ENCODE measurements around the gene GHRHR.

Gene GHRHR

GRCh38 chr7:30927040-30927439, 36.7 kb upstream of the GHRHR start:
- H2AFZ ChIP-seq (ENCODE audit: low read length), result no peak overlapping the region
- no peaks in the 10 kb centered on the region for H3K4me1 ChIP-seq (ENCODE audit: low read length)
- no peak overlapping the region for H3K9ac ChIP-seq (ENCODE audit: low read length)
- no peak overlapping the region for H3K27ac ChIP-seq (ENCODE audit: low read length)
- H3K36me3 ChIP-seq (replicated peaks; ENCODE audit: insufficient read depth, low read length), result no peaks in the 10 kb centered on the region
- H3K9me2 ChIP-seq (replicated peaks; ENCODE audit: insufficient read depth, low read length), result no peaks in the 10 kb centered on the region
- H3K79me2 ChIP-seq (ENCODE audit: low read length), result no peaks in the 10 kb centered on the region
- no peaks in the 10 kb centered on the region for H3K9me3 ChIP-seq (replicated peaks; ENCODE audit: insufficient read depth, low read length)
- no peaks in the 10 kb centered on the region for H3K27me3 ChIP-seq (replicated peaks; ENCODE audit: insufficient read depth, low read length)
- no peaks in the 10 kb centered on the region for H3F3A ChIP-seq (ENCODE audit: insufficient read depth, low read length)
- H4K20me1 ChIP-seq (ENCODE audit: insufficient read depth, low read length), result no peaks in the 10 kb centered on the region
- TF ChIP-seq EZH2phosphoT487 (IDR thresholded peaks at IDR 0.05; ENCODE audit: low read length) (no peak), EZH2 (optimal IDR thresholded peaks at IDR 0.05; ENCODE audit: low read depth, low read length) (no peak), CTCF (IDR thresholded peaks at IDR 0.05; ENCODE audit: low read length) (no peak)
- no peak overlapping the region for H3K4me2 ChIP-seq (ENCODE audit: low read depth, low read length)
- no peak for DNase-seq
- H3K4me3 ChIP-seq (ENCODE audit: low read length), result no peak overlapping the region

GRCh38 chr7:30927559-30927958, 36.2 kb upstream of the GHRHR start:
- Histone ChIP-seq H3K27ac (ENCODE audit: low read length) (no peak overlapping the region), H2AFZ (ENCODE audit: low read length) (no peak overlapping the region), H3K9me3 (replicated peaks; ENCODE audit: insufficient read depth, low read length) (no peaks in the 10 kb centered on the region), H3F3A (ENCODE audit: insufficient read depth, low read length) (no peaks in the 10 kb centered on the region), H3K4me3 (ENCODE audit: low read length) (no peak overlapping the region), H3K36me3 (replicated peaks; ENCODE audit: insufficient read depth, low read length) (no peaks in the 10 kb centered on the region), H3K4me1 (ENCODE audit: low read length) (no peaks in the 10 kb centered on the region), H3K79me2 (ENCODE audit: low read length) (no peaks in the 10 kb centered on the region), H3K4me2 (ENCODE audit: low read depth, low read length) (no peak overlapping the region), H3K27me3 (replicated peaks; ENCODE audit: insufficient read depth, low read length) (no peaks in the 10 kb centered on the region), H4K20me1 (ENCODE audit: insufficient read depth, low read length) (no peaks in the 10 kb centered on the region), H3K9me2 (replicated peaks; ENCODE audit: insufficient read depth, low read length) (no peaks in the 10 kb centered on the region), H3K9ac (ENCODE audit: low read length) (no peak overlapping the region)
- no peak for DNase-seq
- TF ChIP-seq EZH2phosphoT487 (IDR thresholded peaks at IDR 0.05; ENCODE audit: low read length) (no peak), CTCF (IDR thresholded peaks at IDR 0.05; ENCODE audit: low read length) (no peak), EZH2 (optimal IDR thresholded peaks at IDR 0.05; ENCODE audit: low read depth, low read length) (no peak)

DNA sequence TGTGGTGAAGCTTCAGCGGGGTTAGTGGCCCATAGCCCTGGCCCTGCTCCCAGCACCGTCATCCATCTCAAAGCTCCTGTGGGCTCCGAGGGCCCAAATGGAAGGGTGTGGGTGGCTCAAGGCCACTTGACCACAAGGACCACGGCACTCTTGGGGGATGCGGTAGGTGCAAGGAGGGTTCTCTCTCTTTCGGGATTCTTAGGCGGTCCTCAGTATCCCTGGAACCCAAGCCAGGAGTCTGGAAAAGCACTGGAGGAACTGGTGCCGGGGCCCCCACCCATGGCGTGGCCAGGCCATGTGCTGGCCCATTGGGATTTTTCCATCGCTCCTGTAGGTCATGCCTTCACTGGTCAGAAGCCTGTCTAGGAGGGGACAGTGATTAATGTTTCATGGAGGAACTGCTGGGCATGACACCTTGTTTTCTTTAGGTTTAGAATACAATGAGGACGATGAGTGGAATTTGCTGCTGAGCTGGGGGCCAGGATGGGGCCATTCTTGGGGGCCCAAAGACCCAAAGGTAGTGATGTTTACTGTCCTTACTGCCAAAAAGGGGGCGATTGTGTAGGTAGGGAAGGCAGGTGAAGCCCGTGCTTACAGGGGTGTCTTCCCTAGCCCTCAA, 35.4 kb upstream of the GHRHR start:
- no peak for TF ChIP-seq EZH2phosphoT487 (IDR thresholded peaks at IDR 0.05; ENCODE audit: low read length)
- TF ChIP-seq EZH2 (optimal IDR thresholded peaks at IDR 0.05; ENCODE audit: low read depth, low read length), result no peak
- no peak for TF ChIP-seq CTCF (IDR thresholded peaks at IDR 0.05; ENCODE audit: low read length)
- Histone ChIP-seq H3K27ac (ENCODE audit: low read length) (no peak overlapping the region), H3F3A (ENCODE audit: insufficient read depth, low read length) (no peaks in the 10 kb centered on the region), H3K36me3 (replicated peaks; ENCODE audit: insufficient read depth, low read length) (no peaks in the 10 kb centered on the region), H3K9ac (ENCODE audit: low read length) (no peak overlapping the region), H3K9me3 (replicated peaks; ENCODE audit: insufficient read depth, low read length) (no peaks in the 10 kb centered on the region), H3K4me2 (ENCODE audit: low read depth, low read length) (no peak overlapping the region), H3K9me2 (replicated peaks; ENCODE audit: insufficient read depth, low read length) (no peaks in the 10 kb centered on the region), H4K20me1 (ENCODE audit: insufficient read depth, low read length) (no peaks in the 10 kb centered on the region), H2AFZ (ENCODE audit: low read length) (no peak overlapping the region), H3K27me3 (replicated peaks; ENCODE audit: insufficient read depth, low read length) (no peaks in the 10 kb centered on the region), H3K79me2 (ENCODE audit: low read length) (no peaks in the 10 kb centered on the region), H3K4me3 (ENCODE audit: low read length) (no peak overlapping the region), H3K4me1 (ENCODE audit: low read length) (no peaks in the 10 kb centered on the region)
- no peak for DNase-seq
